Astrocyte (in vitro differentiated cells and primary cell): ENCODE results near the gene LDLRAD1.

Experiments
- EZH2 ChIP-seq: IDR thresholded peaks from 2 replicates; pipeline ENCODE4 v1.6.1; 2012; ENCODE audit warnings: mild to moderate bottlenecking, low read length, inconsistent platforms; ENCODE audit not compliant: insufficient read depth
- TF ChIP-seq, protein P1 (sequence below): IDR thresholded peaks from 2 replicates; pipeline ENCODE4 v1.5.1; 2011; ENCODE audit warnings: low read depth, mild to moderate bottlenecking, inconsistent platforms, low read length, moderate library complexity; ENCODE audit not compliant: insufficient read depth

DNA sequence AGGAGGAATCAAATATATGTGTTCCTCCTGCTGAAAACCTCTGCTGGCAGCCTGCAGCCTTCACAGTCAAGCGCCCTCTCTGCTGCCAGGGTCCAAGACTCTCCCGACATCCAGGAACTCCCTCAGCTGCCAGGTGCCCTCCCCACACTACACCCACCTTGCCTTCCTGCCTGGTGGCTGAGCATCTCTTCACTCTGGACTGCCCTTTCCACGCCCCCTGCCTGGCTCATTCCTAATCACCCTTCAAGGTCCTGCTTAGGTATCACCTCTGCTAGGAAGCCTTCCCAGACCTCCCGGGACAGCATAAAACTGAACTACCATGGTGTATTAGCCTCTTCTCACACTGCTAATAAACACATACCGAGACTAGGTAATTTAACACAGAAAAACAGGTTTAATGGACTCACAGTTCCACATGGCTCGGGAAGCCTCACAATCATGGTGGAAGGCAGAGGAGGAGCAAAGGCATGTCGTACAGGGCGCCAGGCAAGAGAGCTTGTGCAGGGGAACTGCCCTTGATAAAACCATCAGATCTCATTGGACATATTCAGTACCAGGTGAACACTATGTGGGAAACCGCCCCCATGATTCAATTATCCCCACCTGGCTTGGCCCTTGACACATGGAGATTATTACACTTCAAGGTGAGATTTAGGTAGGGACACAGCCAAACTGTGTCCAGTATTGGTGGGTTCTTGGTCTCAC is 15.3 kb downstream of the LDLRAD1 start:
- TF ChIP-seq, protein P1, sequence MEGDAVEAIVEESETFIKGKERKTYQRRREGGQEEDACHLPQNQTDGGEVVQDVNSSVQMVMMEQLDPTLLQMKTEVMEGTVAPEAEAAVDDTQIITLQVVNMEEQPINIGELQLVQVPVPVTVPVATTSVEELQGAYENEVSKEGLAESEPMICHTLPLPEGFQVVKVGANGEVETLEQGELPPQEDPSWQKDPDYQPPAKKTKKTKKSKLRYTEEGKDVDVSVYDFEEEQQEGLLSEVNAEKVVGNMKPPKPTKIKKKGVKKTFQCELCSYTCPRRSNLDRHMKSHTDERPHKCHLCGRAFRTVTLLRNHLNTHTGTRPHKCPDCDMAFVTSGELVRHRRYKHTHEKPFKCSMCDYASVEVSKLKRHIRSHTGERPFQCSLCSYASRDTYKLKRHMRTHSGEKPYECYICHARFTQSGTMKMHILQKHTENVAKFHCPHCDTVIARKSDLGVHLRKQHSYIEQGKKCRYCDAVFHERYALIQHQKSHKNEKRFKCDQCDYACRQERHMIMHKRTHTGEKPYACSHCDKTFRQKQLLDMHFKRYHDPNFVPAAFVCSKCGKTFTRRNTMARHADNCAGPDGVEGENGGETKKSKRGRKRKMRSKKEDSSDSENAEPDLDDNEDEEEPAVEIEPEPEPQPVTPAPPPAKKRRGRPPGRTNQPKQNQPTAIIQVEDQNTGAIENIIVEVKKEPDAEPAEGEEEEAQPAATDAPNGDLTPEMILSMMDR, result no peak
- TF ChIP-seq EZH2, result no peak
